SK-N-SH (cell line): ENCODE measurements around the gene CDCP2. TPM values are rescaled to one million over a fixed set of nuclear protein-coding genes. Genes with fewer than 3 reads are reported as not detected.

Experiments
- CTCF ChIA-PET: fragments of 300-600, 350-600 bp; formaldehyde crosslinking; extraction: SDS; loops from one replicate; lab custom pipeline; 2021; lab: Yijun Ruan, JAX
- POLR2A ChIA-PET: fragments of 350-600 bp; sonication (Branson Sonifier 250); formaldehyde crosslinking; extraction: SDS; loops from one replicate; lab custom pipeline; 2020; ENCODE audit warnings: antibody characterized with exemption, inconsistent platforms; lab: Yijun Ruan, JAX
- DNase-seq: peaks from one replicate; pipeline ENCODE4 v3.0.0; 2012
- H2AFZ ChIP-seq: fragments of 200-600 bp; sonication (generic); 2 replicates; pipeline ENCODE4 v1.8.1; 2016; ENCODE audit warnings: antibody characterized with exemption, mild to moderate bottlenecking, low read depth
- H3F3A ChIP-seq: fragments of 200-600 bp; sonication (generic); replicated peaks from 2 replicates; pipeline ENCODE3; 2016; ENCODE audit warnings: antibody characterized with exemption, mild to moderate bottlenecking; ENCODE audit not compliant: insufficient read depth
- H3K27ac ChIP-seq, 2 experiments: fragments of 200-500 bp in 1 of 2; fragments of 200-600 bp in 1 of 2; sonication (Bioruptor generic) in 1 of 2; sonication (generic), shearing (Covaris generic) in 1 of 2; 2 replicates each; pipeline versions ENCODE4 v1.5.1 to v1.6.1; 2014 to 2016; ENCODE audit warnings: low read depth in 2 of 2, inconsistent platforms in 1 of 2, low read length in 1 of 2, mild to moderate bottlenecking in 1 of 2, mixed read lengths in 1 of 2
- H3K27me3 ChIP-seq: fragments of 200-600 bp; sonication (generic), shearing (Covaris generic); 2 replicates; pipeline ENCODE4 v1.6.1; 2016; ENCODE audit warnings: mixed run types; ENCODE audit not compliant: insufficient read depth
- H3K36me3 ChIP-seq, 2 experiments: fragments of 200-500 bp in 1 of 2; fragments of 200-600 bp in 1 of 2; sonication (Bioruptor generic) in 1 of 2; sonication (generic) in 1 of 2; replicated peaks in 1 of 2; 2 replicates each; pipeline versions ENCODE3 to v1.5.1; 2014 to 2016; ENCODE audit warnings: low read length in 1 of 2, mild to moderate bottlenecking in 1 of 2; ENCODE audit not compliant: insufficient read depth in 2 of 2, control insufficient read depth in 1 of 2
- H3K4me1 ChIP-seq, 2 experiments: fragments of 200-500 bp in 1 of 2; fragments of 200-600 bp in 1 of 2; sonication (Bioruptor generic) in 1 of 2; sonication (generic), shearing (Covaris generic) in 1 of 2; 2 replicates each; pipeline versions ENCODE4 v1.5.1 to v1.6.1; 2014 to 2016; ENCODE audit warnings: low read depth in 1 of 2, low read length in 1 of 2, mixed run types in 1 of 2; ENCODE audit not compliant: insufficient read depth in 2 of 2, control insufficient read depth in 1 of 2
- H3K4me2 ChIP-seq: fragments of 200-600 bp; sonication (generic), shearing (Covaris generic); 2 replicates; pipeline ENCODE4 v1.6.1; 2017; ENCODE audit warnings: mixed run types
- H3K4me3 ChIP-seq, 2 experiments: fragments of 200-500 bp in 1 of 2; fragments of 200-600 bp in 1 of 2; sonication (Bioruptor generic) in 1 of 2; sonication (generic), shearing (Covaris generic) in 1 of 2; 2 replicates each; pipeline versions ENCODE4 v1.5.1 to v1.8.1; 2014 to 2016; ENCODE audit warnings: low read depth in 2 of 2, inconsistent platforms in 1 of 2, low read length in 1 of 2, mild to moderate bottlenecking in 1 of 2, mixed read lengths in 1 of 2, moderate library complexity in 1 of 2
- H3K79me2 ChIP-seq: fragments of 200-600 bp; sonication (generic); 2 replicates; pipeline ENCODE4 v1.8.1; 2017; ENCODE audit warnings: mild to moderate bottlenecking; ENCODE audit not compliant: insufficient read depth
- H3K9ac ChIP-seq: fragments of 200-600 bp; sonication (generic); 2 replicates; pipeline ENCODE4 v1.6.1; 2017; ENCODE audit warnings: mixed run types
- H3K9me2 ChIP-seq: fragments of 200-600 bp; sonication (generic); 2 replicates; pipeline ENCODE4 v1.6.1; 2017; ENCODE audit warnings: mixed run types
- H3K9me3 ChIP-seq: fragments of 200-600 bp; sonication (generic); 2 replicates; pipeline ENCODE4 v1.6.1; 2017; ENCODE audit warnings: mixed run types, mild to moderate bottlenecking, moderate library complexity
- H4K20me1 ChIP-seq: fragments of 200-600 bp; sonication (generic); 2 replicates; pipeline ENCODE4 v1.6.1; 2017; ENCODE audit warnings: mild to moderate bottlenecking, mixed run types; ENCODE audit not compliant: insufficient read depth
- EP300 ChIP-seq, 2 experiments: IDR thresholded peaks; 2 replicates each; pipeline versions ENCODE4 v1.4.0 to v1.6.1; 2012; ENCODE audit warnings: borderline replicate concordance in 1 of 2, low read depth in 1 of 2, low read length in 1 of 2
- EZH2phosphoT487 ChIP-seq: fragments of 200-600 bp; sonication (generic); IDR thresholded peaks from 2 replicates; pipeline ENCODE4 v1.6.1; 2017; ENCODE audit warnings: low read depth, mixed run types, mild to moderate bottlenecking, antibody characterized with exemption, moderate library complexity, borderline replicate concordance
- FOSL2 ChIP-seq: IDR thresholded peaks from 2 replicates; pipeline ENCODE4 v1.4.0; 2012; ENCODE audit warnings: low read depth, mild to moderate bottlenecking, moderate library complexity, borderline replicate concordance
- GABPA ChIP-seq: IDR thresholded peaks from 2 replicates; pipeline ENCODE4 v1.4.0; 2012; ENCODE audit warnings: low read depth, mild to moderate bottlenecking
- MXI1 ChIP-seq: IDR thresholded peaks from 2 replicates; pipeline ENCODE4 v1.6.1; 2012; ENCODE audit warnings: mild to moderate bottlenecking, low read depth, low read length, improper control_type of control experiment
- NFIC ChIP-seq: IDR thresholded peaks from 2 replicates; pipeline ENCODE4 v1.4.0; 2012; ENCODE audit warnings: borderline replicate concordance
- POLR2AphosphoS5 ChIP-seq: IDR thresholded peaks from 2 replicates; pipeline ENCODE4 v1.6.1; 2012; ENCODE audit warnings: low read depth, low read length
- RAD21 ChIP-seq: IDR thresholded peaks from 2 replicates; pipeline ENCODE4 v1.6.1; 2012; ENCODE audit warnings: mild to moderate bottlenecking, low read length
- SIN3A ChIP-seq: IDR thresholded peaks from 2 replicates; pipeline ENCODE4 v1.6.1; 2012; ENCODE audit warnings: low read depth, mild to moderate bottlenecking, low read length, moderate library complexity, borderline replicate concordance
- TAF1 ChIP-seq: IDR thresholded peaks from 2 replicates; pipeline ENCODE4 v1.6.1; 2012; ENCODE audit warnings: low read depth, mild to moderate bottlenecking, low read length, moderate library complexity, borderline replicate concordance
- YY1 ChIP-seq: IDR thresholded peaks from 2 replicates; pipeline ENCODE4 v1.4.0; 2012; ENCODE audit warnings: low read depth, mild to moderate bottlenecking
- WGBS: methylation state at CpG from one replicate; pipeline ENCODE4 v1.1.6; 2017; ENCODE audit warnings: low lambda C conversion rate; 5-methylcytosine and 5-hydroxymethylcytosine counted together
- polyA plus RNA-seq, 3 experiments: library from polyadenylated mRNA; depleted of rRNA; stranded (reverse); fragments of >200 nt; gene quantifications; 2 replicates each; pipeline ENCODE4 v1.2.3, GENCODE V29; 2012
- TF ChIP-seq, protein P1 (sequence below): IDR thresholded peaks from 2 replicates; pipeline ENCODE4 v1.4.0; 2012; ENCODE audit warnings: low read depth
- TF ChIP-seq, protein P2 (sequence below): IDR thresholded peaks from 2 replicates; pipeline ENCODE4 v1.4.0; 2012; ENCODE audit warnings: low read depth, borderline replicate concordance
- TF ChIP-seq, protein P3 (sequence below): fragments of 150-350 bp; IDR thresholded peaks from 2 replicates; pipeline ENCODE4 v1.6.1; 2016; ENCODE audit warnings: mild to moderate bottlenecking, low read depth, low read length
- TF ChIP-seq, protein P4 (sequence below): IDR thresholded peaks from 2 replicates; pipeline ENCODE4 v1.4.0; 2012; ENCODE audit warnings: low read depth, borderline replicate concordance

The CDCP2 gene
- polyA plus RNA-seq, 1 of the 3 experiments (the other 2 are of a cell fraction), result not detected

DNA sequence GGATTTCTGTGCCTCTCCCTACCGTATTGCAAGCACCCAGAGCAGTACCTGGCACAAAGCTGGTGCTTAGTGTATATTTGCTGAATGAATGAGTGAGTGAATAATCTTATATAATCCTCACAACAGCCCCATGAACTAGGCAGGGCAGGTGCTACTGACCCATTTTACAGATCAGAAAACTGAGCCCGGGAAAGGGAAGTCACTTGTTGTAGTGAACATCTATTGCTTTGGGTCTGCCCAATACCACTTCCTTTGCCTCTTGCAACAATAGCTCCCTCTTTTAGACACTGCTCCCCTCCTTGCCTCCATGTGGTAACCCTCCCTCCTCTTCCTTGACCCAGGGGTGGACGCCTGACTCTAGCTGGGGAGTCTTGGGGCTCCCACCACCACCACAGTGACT, 3.1 kb downstream of the CDCP2 start:
- no peak for DNase-seq
- WGBS, result 72% methylated on average over 3 of the region's 3 CpGs
- CTCF ChIA-PET, result interaction anchor here (1.4 kb wide), 1 partner anchor 28 kb away, joined by 4 read pairs; no protein-coding TSS in a partner anchor

DNA sequence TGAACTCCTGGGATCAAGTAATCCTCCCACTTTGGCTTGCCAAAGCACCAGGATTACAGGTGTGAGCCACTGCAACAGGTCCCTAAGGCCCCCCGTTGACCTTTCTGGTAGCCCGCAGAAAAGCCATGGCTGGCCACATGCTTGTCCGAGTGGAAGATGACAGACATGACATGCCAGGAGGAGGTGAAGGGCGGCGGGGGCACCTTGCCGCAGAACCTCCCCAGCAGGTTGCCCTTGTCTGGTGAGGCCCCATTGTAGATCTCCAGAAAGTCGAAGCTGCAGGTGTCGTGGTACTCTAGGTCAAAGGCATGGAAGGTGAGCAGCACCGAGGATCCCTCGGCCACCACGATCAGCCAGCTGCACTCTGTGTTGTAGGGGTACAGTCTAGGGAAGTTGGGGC, 8.4 kb downstream of the CDCP2 start:
- no peak overlapping the region for H3K4me3 ChIP-seq
- H3K27ac ChIP-seq, result no peak overlapping the region
- DNase-seq, result no peak
- CTCF ChIA-PET, result interaction anchor here (1.2 to 2.0 kb wide), 2 partner anchors 22 to 345 kb away, joined by 3 to 4 read pairs; no protein-coding TSS in a partner anchor
- no peaks in the 10 kb centered on the region for H3F3A ChIP-seq
- no peak overlapping the region for H3K4me2 ChIP-seq
- H3K4me1 ChIP-seq, result no peaks in the 10 kb centered on the region
- H3K27me3 ChIP-seq, result no peaks in the 10 kb centered on the region
- no peak overlapping the region for H2AFZ ChIP-seq
- no peaks in the 10 kb centered on the region for H3K9me2 ChIP-seq
- no peak overlapping the region for H3K9ac ChIP-seq
- WGBS, result 97% methylated on average over 6 of the region's 11 CpGs
- no peaks in the 10 kb centered on the region for H3K36me3 ChIP-seq
- no peaks in the 10 kb centered on the region for H4K20me1 ChIP-seq
- TF ChIP-seq SIN3A (no peak), FOSL2 (no peak), YY1 (no peak)
- TF ChIP-seq, protein P1, sequence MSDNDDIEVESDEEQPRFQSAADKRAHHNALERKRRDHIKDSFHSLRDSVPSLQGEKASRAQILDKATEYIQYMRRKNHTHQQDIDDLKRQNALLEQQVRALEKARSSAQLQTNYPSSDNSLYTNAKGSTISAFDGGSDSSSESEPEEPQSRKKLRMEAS, result no peak
- POLR2A ChIA-PET, result no interaction called here
- H3K79me2 ChIP-seq, result no peaks in the 10 kb centered on the region
- H3K9me3 ChIP-seq, result no peaks in the 10 kb centered on the region

More for the DNA sequence above, 3.1 kb downstream of the CDCP2 start:
- Histone ChIP-seq H3F3A (no peaks in the 10 kb centered on the region), H4K20me1 (no peaks in the 10 kb centered on the region), H3K9me2 (no peaks in the 10 kb centered on the region), H3K79me2 (no peaks in the 10 kb centered on the region), H3K4me3 (no peak overlapping the region), H3K4me1 (peaks cover 0 to 4% of the 10 kb centered on the region in 2 experiments; a peak in 1 of 4 replicates), H3K27me3 (no peaks in the 10 kb centered on the region), H3K4me2 (no peak overlapping the region), H3K9me3 (no peaks in the 10 kb centered on the region), H3K36me3 (no peaks in the 10 kb centered on the region), H2AFZ (no peak overlapping the region), H3K27ac (no peak overlapping the region), H3K9ac (no peak overlapping the region)
- TF ChIP-seq RAD21 (no peak), EZH2phosphoT487 (no peak), GABPA (no peak), TAF1 (no peak), EP300 (IDR thresholded peaks at IDR 0.05; ENCODE audit: borderline replicate concordance in 1 of 2, low read depth in 1 of 2, low read length in 1 of 2) (no peak), POLR2AphosphoS5 (no peak), MXI1 (no peak), NFIC (no peak)
- TF ChIP-seq, protein P2, sequence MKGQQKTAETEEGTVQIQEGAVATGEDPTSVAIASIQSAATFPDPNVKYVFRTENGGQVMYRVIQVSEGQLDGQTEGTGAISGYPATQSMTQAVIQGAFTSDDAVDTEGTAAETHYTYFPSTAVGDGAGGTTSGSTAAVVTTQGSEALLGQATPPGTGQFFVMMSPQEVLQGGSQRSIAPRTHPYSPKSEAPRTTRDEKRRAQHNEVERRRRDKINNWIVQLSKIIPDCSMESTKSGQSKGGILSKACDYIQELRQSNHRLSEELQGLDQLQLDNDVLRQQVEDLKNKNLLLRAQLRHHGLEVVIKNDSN, result no peak
- TF ChIP-seq, protein P3, sequence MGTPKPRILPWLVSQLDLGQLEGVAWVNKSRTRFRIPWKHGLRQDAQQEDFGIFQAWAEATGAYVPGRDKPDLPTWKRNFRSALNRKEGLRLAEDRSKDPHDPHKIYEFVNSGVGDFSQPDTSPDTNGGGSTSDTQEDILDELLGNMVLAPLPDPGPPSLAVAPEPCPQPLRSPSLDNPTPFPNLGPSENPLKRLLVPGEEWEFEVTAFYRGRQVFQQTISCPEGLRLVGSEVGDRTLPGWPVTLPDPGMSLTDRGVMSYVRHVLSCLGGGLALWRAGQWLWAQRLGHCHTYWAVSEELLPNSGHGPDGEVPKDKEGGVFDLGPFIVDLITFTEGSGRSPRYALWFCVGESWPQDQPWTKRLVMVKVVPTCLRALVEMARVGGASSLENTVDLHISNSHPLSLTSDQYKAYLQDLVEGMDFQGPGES, result no peak
- TF ChIP-seq, protein P1, result no peak
- TF ChIP-seq, protein P4, sequence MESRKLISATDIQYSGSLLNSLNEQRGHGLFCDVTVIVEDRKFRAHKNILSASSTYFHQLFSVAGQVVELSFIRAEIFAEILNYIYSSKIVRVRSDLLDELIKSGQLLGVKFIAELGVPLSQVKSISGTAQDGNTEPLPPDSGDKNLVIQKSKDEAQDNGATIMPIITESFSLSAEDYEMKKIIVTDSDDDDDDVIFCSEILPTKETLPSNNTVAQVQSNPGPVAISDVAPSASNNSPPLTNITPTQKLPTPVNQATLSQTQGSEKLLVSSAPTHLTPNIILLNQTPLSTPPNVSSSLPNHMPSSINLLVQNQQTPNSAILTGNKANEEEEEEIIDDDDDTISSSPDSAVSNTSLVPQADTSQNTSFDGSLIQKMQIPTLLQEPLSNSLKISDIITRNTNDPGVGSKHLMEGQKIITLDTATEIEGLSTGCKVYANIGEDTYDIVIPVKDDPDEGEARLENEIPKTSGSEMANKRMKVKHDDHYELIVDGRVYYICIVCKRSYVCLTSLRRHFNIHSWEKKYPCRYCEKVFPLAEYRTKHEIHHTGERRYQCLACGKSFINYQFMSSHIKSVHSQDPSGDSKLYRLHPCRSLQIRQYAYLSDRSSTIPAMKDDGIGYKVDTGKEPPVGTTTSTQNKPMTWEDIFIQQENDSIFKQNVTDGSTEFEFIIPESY, result no peak
- POLR2A ChIA-PET, result no interaction called here
